Large intestine (tissue), 3 donors: Measurements from ENCODE around the gene NRAS. TPM values are rescaled to one million over a fixed set of nuclear protein-coding genes. Genes with fewer than 3 reads are reported as not detected.

ENCODE experiments used
- DNase-seq, 2 donors: peaks; one replicate each; pipeline versions ENCODE4 v3.0.0 to v3.0.0-alpha.2; 2013
- H3K27ac ChIP-seq: one replicate; pipeline ENCODE4 v1.5.1; 2013; ENCODE audit warnings: low read length
- H3K27me3 ChIP-seq: 2 replicates; pipeline ENCODE4 v1.6.1; 2013; ENCODE audit warnings: low read length; ENCODE audit not compliant: control insufficient read depth, insufficient read depth
- H3K36me3 ChIP-seq: 2 replicates; pipeline ENCODE4 v1.6.1; 2013; ENCODE audit warnings: low read length; ENCODE audit not compliant: control insufficient read depth, insufficient read depth
- H3K4me1 ChIP-seq: one replicate; pipeline ENCODE4 v1.6.1; 2013; ENCODE audit warnings: low read length; ENCODE audit not compliant: control insufficient read depth, insufficient read depth
- H3K4me3 ChIP-seq: one replicate; pipeline ENCODE4 v1.5.1; 2013; ENCODE audit warnings: low read length
- H3K9me3 ChIP-seq: one replicate; pipeline ENCODE4 v1.6.1; 2013; ENCODE audit warnings: mild to moderate bottlenecking, low read depth, low read length, moderate library complexity; ENCODE audit not compliant: control insufficient read depth
- WGBS: methylation state at CpG from one replicate; pipeline ENCODE4 v1.1.5; 2013; ENCODE audit warnings: low lambda C conversion rate; ENCODE audit not compliant: insufficient coverage; 5-methylcytosine and 5-hydroxymethylcytosine counted together
- polyA plus RNA-seq: library from polyadenylated mRNA; unstranded; fragments of 120-200 nt; gene quantifications from one replicate; pipeline ENCODE4 v1.2.1, GENCODE V29; 2013

NRAS gene
- polyA plus RNA-seq, 1 donor, result 49.7 TPM

- Histone ChIP-seq H3K4me3 (no peak overlapping the region), H3K9me3 (no peaks in the 10 kb centered on the region), H3K36me3 (peaks cover 53% of the 10 kb centered on the region), H3K27me3 (no peaks in the 10 kb centered on the region), H3K27ac (no peak overlapping the region), H3K4me1 (no peaks in the 10 kb centered on the region)
- WGBS, result no CpG with 5 or more reads among the region's 2 CpGs
- no peak for DNase-seq
Observed at GRCh38 chr1:114707604-114708003, 9.0 kb downstream of the NRAS start.

GRCh38 chr1:114703242-114703641 is 13.3 kb downstream of the NRAS start:
- Histone ChIP-seq H3K36me3 (peaks cover 18% of the 10 kb centered on the region), H3K27me3 (no peaks in the 10 kb centered on the region), H3K4me3 (no peak overlapping the region), H3K4me1 (no peaks in the 10 kb centered on the region), H3K9me3 (no peaks in the 10 kb centered on the region), H3K27ac (no peak overlapping the region)
- no peak for DNase-seq
- WGBS, result no CpG with 5 or more reads among the region's 1 CpG

DNA sequence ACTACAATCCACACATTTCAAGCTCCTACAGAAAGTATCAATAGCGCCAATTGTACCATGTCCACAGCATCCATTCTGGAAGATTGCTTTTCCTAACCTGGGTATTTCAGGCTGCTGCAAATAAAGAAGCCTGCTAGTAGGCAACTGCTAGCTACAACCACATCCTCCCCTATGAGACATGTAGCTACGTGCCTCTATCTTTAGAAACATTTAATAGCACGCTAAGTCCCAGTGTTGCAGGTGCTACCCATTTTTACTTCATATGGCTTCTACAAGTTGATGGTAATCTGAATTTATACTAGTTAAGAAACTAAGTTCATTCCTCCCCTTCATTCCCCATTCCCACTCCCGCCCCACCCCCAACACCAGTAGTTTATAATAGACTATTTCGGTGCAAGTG is 13.8 kb downstream of the NRAS start:
- Histone ChIP-seq H3K36me3 (peaks cover 14% of the 10 kb centered on the region), H3K27me3 (no peaks in the 10 kb centered on the region), H3K4me1 (no peaks in the 10 kb centered on the region), H3K9me3 (no peaks in the 10 kb centered on the region), H3K4me3 (no peak overlapping the region), H3K27ac (no peak overlapping the region)
- DNase-seq, result no peak
- WGBS, result no CpG with 5 or more reads among the region's 5 CpGs

GRCh38 chr1:114701931-114702330 is 14.6 kb downstream of the NRAS start:
- no peak for DNase-seq
- WGBS, result 70% methylated on average over 2 of the region's 2 CpGs

GRCh38 chr1:114700036-114700600 is 16.5 kb downstream of the NRAS start:
- H3K27me3 ChIP-seq, result no peaks in the 10 kb centered on the region
- H3K4me1 ChIP-seq, result no peaks in the 10 kb centered on the region
- no peak overlapping the region for H3K27ac ChIP-seq
- no CpG with 5 or more reads among the region's 4 CpGs for WGBS
- no peak for DNase-seq
- H3K4me3 ChIP-seq, result no peak overlapping the region
- no peaks in the 10 kb centered on the region for H3K9me3 ChIP-seq
- no peaks in the 10 kb centered on the region for H3K36me3 ChIP-seq

More at GRCh38 chr1:114701931-114702330, 14.6 kb downstream of the NRAS start:
- H3K27ac ChIP-seq, result no peak overlapping the region
- H3K4me1 ChIP-seq, result no peaks in the 10 kb centered on the region
- H3K9me3 ChIP-seq, result no peaks in the 10 kb centered on the region
- no peaks in the 10 kb centered on the region for H3K27me3 ChIP-seq
- H3K4me3 ChIP-seq, result no peak overlapping the region
- H3K36me3 ChIP-seq, result peaks cover 7% of the 10 kb centered on the region

GRCh38 chr1:114696810-114697209 is 19.8 kb downstream of the NRAS start:
- Histone ChIP-seq H3K4me3 (no peak overlapping the region), H3K36me3 (no peaks in the 10 kb centered on the region), H3K27ac (no peak overlapping the region), H3K9me3 (no peaks in the 10 kb centered on the region), H3K4me1 (no peaks in the 10 kb centered on the region), H3K27me3 (no peaks in the 10 kb centered on the region)
- no peak for DNase-seq

- Histone ChIP-seq H3K4me3 (no peak within 1 kb of the TSS), H3K4me1 (no peaks in the 10 kb centered on the region), H3K36me3 (no peaks in the 10 kb centered on the region), H3K27ac (no peak within 1 kb of the TSS), H3K27me3 (no peaks in the 10 kb centered on the region), H3K9me3 (no peaks in the 10 kb centered on the region)
- WGBS, result 19% methylated on average over 3 of the region's 6 CpGs
- DNase-seq, result peak; percentile 5 to 52
Observed at GRCh38 chr1:114695430-114696058, 21.0 kb downstream of the NRAS start, which contains the start of gene AMPD1. AMPD1 (minus strand) TSS chr1:114695546; CDS start chr1:114695471, 75 bp downstream.

DNA sequence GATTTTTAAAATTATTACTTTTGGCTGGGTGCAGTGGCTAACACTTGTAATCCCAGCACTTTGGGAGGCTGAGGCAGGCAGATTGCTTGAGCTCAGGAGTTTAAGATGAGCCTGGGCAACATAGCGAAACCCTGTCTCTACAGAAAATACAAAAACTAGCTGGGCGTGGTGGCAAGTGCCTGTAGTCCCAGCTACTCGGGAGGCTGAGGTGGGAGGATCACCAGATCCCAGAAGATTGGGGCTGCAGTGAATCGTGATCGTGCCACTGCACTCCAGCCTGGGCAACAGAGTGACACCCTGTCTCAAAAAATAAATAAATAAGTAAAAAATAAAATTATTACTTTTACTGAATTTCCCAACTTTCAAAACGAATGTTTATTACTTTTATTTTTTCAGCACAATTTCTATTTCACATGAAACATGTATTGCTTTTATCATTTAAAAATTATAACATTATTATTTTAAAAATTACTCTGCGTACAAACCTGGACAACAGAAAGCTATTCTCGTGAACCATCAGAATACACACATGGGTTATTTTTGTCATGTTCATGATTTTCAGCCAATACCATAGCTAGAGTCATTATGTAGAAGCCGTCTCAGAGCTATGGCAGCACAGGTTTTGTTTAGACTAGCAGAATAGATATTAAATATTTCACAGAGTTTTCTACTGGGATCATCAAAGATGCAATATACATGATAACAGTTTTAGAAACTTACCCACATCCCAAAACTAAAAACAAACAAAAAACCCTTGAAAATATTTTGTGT is 21.8 kb downstream of the NRAS start:
- Histone ChIP-seq H3K4me1 (no peaks in the 10 kb centered on the region), H3K27me3 (no peaks in the 10 kb centered on the region), H3K36me3 (no peaks in the 10 kb centered on the region), H3K27ac (no peak overlapping the region), H3K4me3 (no peak overlapping the region), H3K9me3 (no peaks in the 10 kb centered on the region)
- no peak for DNase-seq
- WGBS, result 80% methylated on average over 4 of the region's 9 CpGs

DNA sequence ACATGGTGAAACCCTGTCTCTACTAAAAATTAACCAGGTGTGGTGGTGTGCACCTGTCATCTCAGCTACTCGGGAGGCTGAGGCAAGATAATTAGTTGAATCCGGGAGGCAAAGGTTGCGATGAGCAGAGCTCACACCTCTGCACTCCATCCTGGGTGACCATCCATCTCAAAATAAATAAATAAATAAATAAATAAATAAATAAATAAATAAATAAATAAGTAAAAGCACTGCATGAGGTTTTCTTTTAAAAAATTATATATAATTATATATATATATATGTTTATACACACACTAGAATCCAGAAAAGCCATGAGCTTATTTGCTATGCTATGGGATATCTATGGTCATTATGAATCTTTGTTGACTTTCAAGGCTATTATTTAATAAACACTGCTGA is 23.6 kb downstream of the NRAS start:
- H3K4me1 ChIP-seq, result no peaks in the 10 kb centered on the region
- no peaks in the 10 kb centered on the region for H3K9me3 ChIP-seq
- no peak for DNase-seq
- WGBS, result no CpG with 5 or more reads among the region's 3 CpGs
- H3K27ac ChIP-seq, result no peak overlapping the region
- H3K4me3 ChIP-seq, result no peak overlapping the region
- H3K27me3 ChIP-seq, result peaks cover 5% of the 10 kb centered on the region
- no peaks in the 10 kb centered on the region for H3K36me3 ChIP-seq

- Histone ChIP-seq H3K27me3 (peaks cover 5% of the 10 kb centered on the region), H3K36me3 (no peaks in the 10 kb centered on the region)
- WGBS, result 86% methylated on average over 1 of the region's 2 CpGs
Observed at GRCh38 chr1:114691061-114691460, 25.5 kb downstream of the NRAS start.

More at GRCh38 chr1:114691061-114691460, 25.5 kb downstream of the NRAS start:
- Histone ChIP-seq H3K4me3 (no peak overlapping the region), H3K9me3 (no peaks in the 10 kb centered on the region), H3K4me1 (no peaks in the 10 kb centered on the region), H3K27ac (no peak overlapping the region)
- DNase-seq, result no peak
